Measurements from ENCODE around the gene ADAMTS17. TPM values are rescaled to one million over a fixed set of nuclear protein-coding genes. Genes with fewer than 3 reads are reported as not detected.

Gene ADAMTS17
- total RNA-seq, 1 experiment from 2014 or later = 4.2 TPM

DNA sequence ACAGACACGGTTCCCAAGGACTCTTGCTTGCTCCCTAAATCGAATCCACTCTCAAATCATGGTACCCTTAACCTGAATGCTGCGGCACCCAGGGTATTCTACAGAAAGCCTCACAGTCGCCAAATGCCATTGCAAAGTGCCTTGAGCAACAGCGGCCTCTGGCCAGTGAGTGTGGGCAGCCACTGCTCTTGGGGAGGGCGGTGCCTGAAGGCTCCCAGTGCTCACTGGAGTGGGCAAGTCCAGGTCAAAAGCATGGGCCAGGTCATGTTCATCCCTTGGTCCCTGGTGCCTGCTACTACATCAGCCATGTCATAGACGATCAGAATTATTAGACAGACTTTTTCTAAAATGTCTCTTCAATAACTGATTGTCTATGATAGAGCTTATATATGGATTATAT, 82.5 kb downstream of the ADAMTS17 start (continued):
- TF ChIP-seq, protein P1, sequence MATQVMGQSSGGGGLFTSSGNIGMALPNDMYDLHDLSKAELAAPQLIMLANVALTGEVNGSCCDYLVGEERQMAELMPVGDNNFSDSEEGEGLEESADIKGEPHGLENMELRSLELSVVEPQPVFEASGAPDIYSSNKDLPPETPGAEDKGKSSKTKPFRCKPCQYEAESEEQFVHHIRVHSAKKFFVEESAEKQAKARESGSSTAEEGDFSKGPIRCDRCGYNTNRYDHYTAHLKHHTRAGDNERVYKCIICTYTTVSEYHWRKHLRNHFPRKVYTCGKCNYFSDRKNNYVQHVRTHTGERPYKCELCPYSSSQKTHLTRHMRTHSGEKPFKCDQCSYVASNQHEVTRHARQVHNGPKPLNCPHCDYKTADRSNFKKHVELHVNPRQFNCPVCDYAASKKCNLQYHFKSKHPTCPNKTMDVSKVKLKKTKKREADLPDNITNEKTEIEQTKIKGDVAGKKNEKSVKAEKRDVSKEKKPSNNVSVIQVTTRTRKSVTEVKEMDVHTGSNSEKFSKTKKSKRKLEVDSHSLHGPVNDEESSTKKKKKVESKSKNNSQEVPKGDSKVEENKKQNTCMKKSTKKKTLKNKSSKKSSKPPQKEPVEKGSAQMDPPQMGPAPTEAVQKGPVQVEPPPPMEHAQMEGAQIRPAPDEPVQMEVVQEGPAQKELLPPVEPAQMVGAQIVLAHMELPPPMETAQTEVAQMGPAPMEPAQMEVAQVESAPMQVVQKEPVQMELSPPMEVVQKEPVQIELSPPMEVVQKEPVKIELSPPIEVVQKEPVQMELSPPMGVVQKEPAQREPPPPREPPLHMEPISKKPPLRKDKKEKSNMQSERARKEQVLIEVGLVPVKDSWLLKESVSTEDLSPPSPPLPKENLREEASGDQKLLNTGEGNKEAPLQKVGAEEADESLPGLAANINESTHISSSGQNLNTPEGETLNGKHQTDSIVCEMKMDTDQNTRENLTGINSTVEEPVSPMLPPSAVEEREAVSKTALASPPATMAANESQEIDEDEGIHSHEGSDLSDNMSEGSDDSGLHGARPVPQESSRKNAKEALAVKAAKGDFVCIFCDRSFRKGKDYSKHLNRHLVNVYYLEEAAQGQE (IDR thresholded peaks at IDR 0.05; ENCODE audit: low read depth) = no peak
- TF ChIP-seq, protein P2, sequence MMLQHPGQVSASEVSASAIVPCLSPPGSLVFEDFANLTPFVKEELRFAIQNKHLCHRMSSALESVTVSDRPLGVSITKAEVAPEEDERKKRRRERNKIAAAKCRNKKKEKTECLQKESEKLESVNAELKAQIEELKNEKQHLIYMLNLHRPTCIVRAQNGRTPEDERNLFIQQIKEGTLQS (IDR thresholded peaks at IDR 0.05) = no peak
- no peak for TF ChIP-seq POLR2A (IDR thresholded peaks at IDR 0.05; ENCODE audit: borderline replicate concordance, extremely low read depth, insufficient read depth, insufficient read length)
- no peak for TF ChIP-seq ZNF274 (IDR thresholded peaks at IDR 0.05; ENCODE audit: low read depth, low read length)
- TF ChIP-seq YY1 (IDR thresholded peaks at IDR 0.05; ENCODE audit: extremely low read depth, insufficient replicate concordance, low read depth, low read length) = no peak
- TF ChIP-seq RAD21 (IDR thresholded peaks at IDR 0.05; ENCODE audit: low read depth) = no peak

DNA sequence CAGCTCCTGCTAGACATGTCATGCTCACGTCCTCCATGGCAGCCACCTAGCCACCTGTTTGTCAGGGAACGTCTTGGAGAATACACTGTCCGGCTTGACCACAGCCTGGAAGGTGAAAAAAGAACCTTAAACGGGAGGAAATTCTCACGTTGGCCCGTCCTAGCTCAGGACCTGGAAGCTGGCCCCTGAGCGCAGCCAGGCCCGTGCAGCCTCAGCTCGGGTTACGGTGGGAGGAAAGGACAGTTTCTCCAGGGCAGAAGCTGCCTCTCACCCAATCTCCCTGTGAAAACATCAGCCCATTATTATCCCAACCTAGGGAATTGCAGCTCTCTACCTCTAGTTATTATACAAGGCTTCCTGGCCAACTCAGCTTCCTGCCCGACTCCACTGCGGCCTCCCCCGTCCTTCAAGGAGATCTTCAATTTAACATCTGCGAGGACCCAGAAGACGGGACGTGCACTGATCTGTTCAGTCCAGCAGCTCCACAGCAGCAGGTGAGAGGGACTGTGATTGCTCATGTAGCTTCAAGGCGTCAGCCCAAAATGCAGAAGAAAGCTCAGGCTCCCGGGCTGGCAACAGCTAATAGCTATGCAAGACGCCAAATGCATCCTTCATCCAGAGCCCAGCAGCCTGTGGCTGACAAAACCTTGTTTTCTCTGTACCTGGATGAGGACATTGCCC, 84.7 kb downstream of the ADAMTS17 start:
- RAD21 ChIA-PET (ENCODE audit: low non-redundant PET in 1 of 2, low total read pairs in 2 of 2, uncharacterized antibody in 2 of 2, unreplicated experiment in 2 of 2) = no interaction called here
- no peak overlapping the region for H3K4me3 ChIP-seq (replicated peaks in 1 of 2; ENCODE audit: low read depth in 1 of 2, low read length in 2 of 2)
- CTCF ChIA-PET = no interaction called here

More for the DNA sequence above, 84.7 kb downstream of the ADAMTS17 start:
- no peak overlapping the region for H3K4me2 ChIP-seq (ENCODE audit: low read length)
- H4K20me1 ChIP-seq (ENCODE audit: insufficient read depth) = no peaks in the 10 kb centered on the region
- ATAC-seq = no peak
- DNase-seq (ENCODE audit: low read depth, low spot score) = no peak
- no peak for TF ChIP-seq SIN3A (IDR thresholded peaks at IDR 0.05; ENCODE audit: low read depth)
- TF ChIP-seq EZH2 (IDR thresholded peaks at IDR 0.05) = no peak
- TF ChIP-seq, protein P3, sequence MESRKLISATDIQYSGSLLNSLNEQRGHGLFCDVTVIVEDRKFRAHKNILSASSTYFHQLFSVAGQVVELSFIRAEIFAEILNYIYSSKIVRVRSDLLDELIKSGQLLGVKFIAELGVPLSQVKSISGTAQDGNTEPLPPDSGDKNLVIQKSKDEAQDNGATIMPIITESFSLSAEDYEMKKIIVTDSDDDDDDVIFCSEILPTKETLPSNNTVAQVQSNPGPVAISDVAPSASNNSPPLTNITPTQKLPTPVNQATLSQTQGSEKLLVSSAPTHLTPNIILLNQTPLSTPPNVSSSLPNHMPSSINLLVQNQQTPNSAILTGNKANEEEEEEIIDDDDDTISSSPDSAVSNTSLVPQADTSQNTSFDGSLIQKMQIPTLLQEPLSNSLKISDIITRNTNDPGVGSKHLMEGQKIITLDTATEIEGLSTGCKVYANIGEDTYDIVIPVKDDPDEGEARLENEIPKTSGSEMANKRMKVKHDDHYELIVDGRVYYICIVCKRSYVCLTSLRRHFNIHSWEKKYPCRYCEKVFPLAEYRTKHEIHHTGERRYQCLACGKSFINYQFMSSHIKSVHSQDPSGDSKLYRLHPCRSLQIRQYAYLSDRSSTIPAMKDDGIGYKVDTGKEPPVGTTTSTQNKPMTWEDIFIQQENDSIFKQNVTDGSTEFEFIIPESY (IDR thresholded peaks at IDR 0.05; ENCODE audit: extremely low read depth, insufficient replicate concordance, low read length) = no peak
- TF ChIP-seq, protein P4, sequence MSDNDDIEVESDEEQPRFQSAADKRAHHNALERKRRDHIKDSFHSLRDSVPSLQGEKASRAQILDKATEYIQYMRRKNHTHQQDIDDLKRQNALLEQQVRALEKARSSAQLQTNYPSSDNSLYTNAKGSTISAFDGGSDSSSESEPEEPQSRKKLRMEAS (IDR thresholded peaks at IDR 0.05) = no peak
- TF ChIP-seq EGR1 (IDR thresholded peaks at IDR 0.05; ENCODE audit: low read depth) = no peak
- no peak for TF ChIP-seq JUND (IDR thresholded peaks at IDR 0.05)
- TF ChIP-seq YY1 (IDR thresholded peaks at IDR 0.05; ENCODE audit: extremely low read depth, insufficient replicate concordance, low read depth, low read length) = no peak
- no peaks in the 10 kb centered on the region for H3K9me3 ChIP-seq (ENCODE audit: control insufficient read depth in 1 of 2, insufficient read depth in 1 of 2, low read depth in 1 of 2, low read length in 2 of 2)
- no peak overlapping the region for H3K27ac ChIP-seq (ENCODE audit: low read depth, low read length)
- no peak overlapping the region for H3K9ac ChIP-seq (ENCODE audit: low read length)
- H3K4me1 ChIP-seq (ENCODE audit: control insufficient read depth in 1 of 2, insufficient read depth in 2 of 2, low read length in 2 of 2) = no peaks in the 10 kb centered on the region
- BruUV-seq (replicated peaks) = no TSS peak
- H3K79me2 ChIP-seq (ENCODE audit: insufficient read depth, low read length) = no peaks in the 10 kb centered on the region
- H3K36me3 ChIP-seq (ENCODE audit: control insufficient read depth in 1 of 2, insufficient read depth in 2 of 2, low read length in 2 of 2) = no peaks in the 10 kb centered on the region
- no peaks in the 10 kb centered on the region for H3K27me3 ChIP-seq (ENCODE audit: insufficient read depth, low read length)
- intact Hi-C loops (cut with micrococcal nuclease) = no loop called here
- H2AFZ ChIP-seq (ENCODE audit: low read depth, low read length, poor library complexity, severe bottlenecking) = no peak overlapping the region
- H3K9me2 ChIP-seq (ENCODE audit: insufficient read depth) = no peaks in the 10 kb centered on the region
- POLR2A ChIA-PET = no interaction called here

Measured in HCT116 (cell line).